Amniotic stem cell (primary cell): ENCODE data around the gene SLC32A1.

Experiments used
- DNase-seq: peaks from one replicate; lab custom pipeline; 2025; lab: John Stamatoyannopoulos, UW

SLC32A1 gene

GRCh38 chr20:38725931-38726803, 1.9 kb downstream of the SLC32A1 start:
- DNase-seq = no peak

DNA sequence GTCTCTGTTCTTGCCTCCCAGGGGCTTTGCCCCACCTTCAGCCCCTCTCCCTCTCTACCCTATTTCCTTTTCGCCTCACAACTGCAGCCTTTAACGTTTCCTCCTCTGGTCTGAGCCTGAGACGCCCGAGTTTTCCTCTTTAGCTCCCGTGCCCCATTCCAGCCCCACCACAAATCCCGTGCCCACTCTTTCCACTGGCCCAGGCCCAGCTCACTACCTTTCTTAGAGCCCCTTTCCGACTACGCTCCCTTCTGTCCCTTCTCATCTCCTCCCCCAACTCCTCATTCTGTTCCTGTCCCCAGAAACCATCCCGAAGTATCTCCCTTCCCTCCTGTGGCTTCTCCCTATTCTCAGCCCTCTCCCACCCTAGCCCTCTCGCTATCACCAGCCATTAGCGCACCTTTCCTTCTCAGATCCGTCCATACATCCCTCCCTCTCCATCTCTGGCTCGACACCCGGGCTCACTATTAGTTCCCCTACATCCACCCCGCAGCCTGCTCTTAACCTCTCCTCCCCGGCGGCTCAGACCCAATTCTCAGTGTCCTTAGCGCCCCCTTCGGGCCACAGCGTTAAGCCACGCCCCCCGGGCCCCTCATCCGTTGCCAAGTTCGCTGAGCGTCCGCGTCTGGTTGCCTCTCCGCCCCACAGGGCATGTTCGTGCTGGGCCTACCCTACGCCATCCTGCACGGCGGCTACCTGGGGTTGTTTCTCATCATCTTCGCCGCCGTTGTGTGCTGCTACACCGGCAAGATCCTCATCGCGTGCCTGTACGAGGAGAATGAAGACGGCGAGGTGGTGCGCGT, 2.7 kb downstream of the SLC32A1 start:
- DNase-seq = no peak

GRCh38 chr20:38727607-38728190, 3.4 kb downstream of the SLC32A1 start:
- no peak for DNase-seq

- no peak for DNase-seq
These were observed 4.0 kb downstream of the SLC32A1 start for GRCh38 chr20:38728191-38728781.

GRCh38 chr20:38728911-38729642, 4.8 kb downstream of the SLC32A1 start:
- no peak for DNase-seq

DNA sequence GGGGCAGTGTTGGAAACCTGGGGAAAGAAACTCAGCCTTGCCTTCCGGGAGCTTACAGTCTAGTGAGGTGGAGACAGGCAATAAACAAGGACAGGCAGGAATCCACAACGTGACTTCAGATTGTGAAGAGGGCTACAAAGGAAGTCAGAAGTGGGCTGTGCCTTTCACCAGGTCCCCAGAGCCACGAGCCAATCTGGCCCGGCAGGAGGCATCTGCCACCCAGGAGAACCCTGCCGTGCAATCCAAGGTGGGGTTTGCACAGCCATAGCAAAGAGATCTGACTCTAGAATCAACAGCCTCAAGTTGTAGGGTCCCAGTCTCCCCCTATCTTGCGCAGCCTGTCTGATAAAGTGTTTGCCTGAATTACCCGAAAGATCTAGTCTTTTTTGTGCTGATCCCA, 5.5 kb downstream of the SLC32A1 start:
- DNase-seq = no peak

DNA sequence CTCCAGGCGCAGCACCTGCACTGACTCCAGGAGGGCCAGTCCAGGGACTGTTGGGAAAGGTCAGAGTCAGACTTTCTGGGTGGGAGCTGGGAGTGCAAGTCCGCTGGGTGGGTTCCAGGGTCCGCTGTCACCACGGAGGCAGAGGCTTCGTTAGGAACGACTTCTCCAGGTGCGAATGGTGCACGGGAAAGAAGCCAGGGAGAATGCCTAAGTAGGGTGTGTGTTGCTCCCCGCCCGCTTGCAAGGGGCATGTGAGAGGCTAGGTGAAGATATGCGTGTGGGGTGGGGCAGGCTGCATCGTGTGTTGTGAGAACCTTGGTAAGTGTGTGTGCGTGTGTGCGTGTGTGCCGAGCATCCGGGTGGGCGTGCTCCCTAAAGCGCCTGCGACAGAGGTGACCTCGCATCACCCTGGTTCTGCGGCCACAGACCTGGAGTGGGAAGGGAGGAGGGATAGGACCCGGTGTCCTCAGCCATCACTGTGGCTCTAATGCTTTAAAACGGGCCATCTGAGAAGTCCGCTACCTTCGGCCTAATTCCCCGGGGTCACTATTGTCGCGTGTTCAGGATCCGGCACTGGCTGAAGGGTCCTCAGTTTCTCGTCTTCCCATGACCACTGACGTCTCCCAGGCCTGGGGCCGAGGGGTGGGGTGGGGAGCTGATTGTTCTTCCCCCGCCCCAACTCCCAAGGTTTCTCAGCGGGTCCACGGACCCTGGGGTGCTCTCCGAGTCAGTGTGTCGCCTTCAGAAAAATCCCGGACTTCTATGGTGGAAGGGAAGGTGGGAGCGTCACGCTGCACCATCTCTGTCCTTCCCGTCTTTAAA, 6.1 kb downstream of the SLC32A1 start:
- DNase-seq = no peak

DNA sequence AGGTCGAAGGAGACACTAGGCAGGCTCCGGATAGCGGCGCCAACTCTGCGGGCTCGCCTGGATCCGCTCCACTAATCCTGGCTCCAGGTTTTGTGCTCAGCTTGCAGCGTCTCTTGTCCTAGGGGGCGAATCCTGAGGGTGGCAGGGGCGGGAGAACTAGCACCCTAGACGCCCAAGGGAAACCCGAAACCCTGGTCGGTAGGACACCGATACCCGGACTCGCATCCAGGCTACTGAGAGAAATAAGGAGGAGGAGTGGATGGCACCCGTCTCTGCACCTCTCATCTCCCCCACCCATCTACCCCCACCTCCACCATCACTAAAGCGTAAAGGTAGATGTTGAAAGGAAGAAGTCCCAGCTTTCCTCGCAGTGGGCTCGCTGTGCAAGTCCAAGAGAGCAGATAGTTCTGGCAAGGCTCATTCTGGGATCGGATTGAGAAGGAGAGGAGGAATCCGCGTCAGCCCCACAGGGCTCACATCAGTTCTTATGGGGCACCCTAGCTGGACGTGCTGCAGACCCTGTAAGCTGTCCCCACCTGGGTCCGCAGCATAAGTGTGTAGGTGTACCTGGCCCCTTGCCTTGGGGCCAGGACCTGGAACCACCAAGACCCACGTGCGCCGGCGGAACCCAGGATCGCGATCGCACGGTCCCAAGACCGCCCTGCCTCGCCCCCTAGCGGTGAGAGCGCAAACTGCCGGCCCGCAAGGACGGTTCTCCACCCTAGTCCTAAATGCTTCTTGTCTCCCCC, 6.9 kb downstream of the SLC32A1 start:
- DNase-seq = no peak

- DNase-seq = no peak
These were observed 7.4 kb downstream of the SLC32A1 start for GRCh38 chr20:38731738-38732113.

GRCh38 chr20:38732981-38733380, 8.7 kb downstream of the SLC32A1 start:
- no peak for DNase-seq

DNA sequence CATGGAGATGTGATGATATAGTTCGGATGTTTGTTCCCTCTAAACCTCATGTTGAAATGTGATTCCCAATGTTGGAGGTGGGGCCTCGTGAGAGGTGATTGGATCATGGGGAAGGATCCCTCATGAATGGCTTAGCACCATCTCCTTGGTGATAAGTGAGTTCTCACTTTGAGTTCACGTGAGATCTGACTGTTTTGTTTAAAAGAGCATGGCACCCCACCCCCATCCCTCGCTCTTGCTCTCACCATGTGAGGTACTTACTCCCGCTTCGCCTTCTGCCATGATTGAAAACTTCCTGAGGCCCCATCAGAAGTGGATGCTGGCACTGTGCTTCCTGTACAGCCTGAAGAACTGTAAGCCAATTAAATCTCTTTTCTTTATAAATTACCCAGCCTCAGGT, 10.9 kb downstream of the SLC32A1 start:
- no peak for DNase-seq

- DNase-seq = no peak
These were observed 13.6 kb downstream of the SLC32A1 start for GRCh38 chr20:38737887-38738286.

DNA sequence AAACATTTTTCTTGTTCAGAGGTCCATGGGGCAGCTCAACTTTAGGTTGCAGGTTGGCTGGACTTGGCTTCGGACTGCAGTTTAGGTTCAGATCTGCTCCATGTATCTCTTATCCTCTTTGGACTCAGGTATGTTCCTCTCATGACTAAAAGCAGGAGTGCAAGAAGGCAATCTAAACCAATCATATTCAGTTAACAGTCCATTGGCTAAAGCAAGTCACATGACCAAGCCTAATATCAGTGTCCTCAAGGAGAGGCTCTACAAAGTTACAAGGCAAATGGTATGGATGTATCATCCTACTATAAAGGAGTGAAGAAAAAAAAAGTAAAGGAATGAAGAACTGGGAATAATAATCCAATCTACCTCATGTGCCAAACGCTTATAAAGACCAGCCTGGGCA, 21.5 kb downstream of the SLC32A1 start:
- no peak for DNase-seq

GRCh38 chr20:38747495-38748096, 23.3 kb downstream of the SLC32A1 start:
- no peak for DNase-seq

DNA sequence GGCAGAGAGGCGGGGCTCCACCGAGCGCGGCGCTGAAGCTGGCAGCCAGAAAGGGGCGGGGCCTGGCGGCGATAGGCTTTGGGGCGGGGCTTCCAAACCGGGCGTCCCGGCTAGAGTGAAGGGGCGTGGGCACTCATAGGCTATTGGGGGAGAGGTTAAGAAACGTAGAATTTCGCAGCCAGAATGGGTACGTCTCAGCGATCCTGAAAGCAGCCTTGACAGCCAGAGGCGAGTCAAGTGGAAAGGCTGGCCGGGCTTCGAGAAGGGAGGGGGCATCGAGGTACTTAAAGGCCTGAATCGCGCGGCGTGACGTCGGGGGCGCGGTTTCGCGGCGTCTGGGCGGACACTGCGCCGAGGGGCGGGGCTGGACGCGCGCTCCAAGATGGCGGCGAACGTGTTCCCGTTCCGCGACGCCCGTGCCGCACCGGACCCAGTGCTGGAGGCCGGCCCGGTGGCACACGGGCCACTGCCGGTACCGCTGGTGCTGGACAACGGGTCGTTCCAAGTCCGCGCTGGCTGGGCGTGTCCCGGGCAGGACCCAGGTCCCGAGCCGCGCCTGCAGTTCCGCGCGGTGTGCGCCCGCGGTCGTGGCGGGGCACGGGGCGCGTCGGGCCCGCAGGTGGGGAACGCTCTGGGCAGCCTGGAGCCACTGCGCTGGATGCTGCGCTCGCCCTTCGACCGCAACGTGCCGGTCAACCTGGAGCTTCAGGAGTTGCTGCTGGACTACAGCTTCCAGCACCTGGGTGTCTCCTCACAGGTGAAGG, 24.0 kb downstream of the SLC32A1 start, which contains the start of gene ACTR5:
ACTR5 (plus strand) TSS at position 364 of the 764 bp plus-strand sequence; CDS start at position 383, 19 bp downstream.
- peak; percentile 86 for DNase-seq

GRCh38 chr20:38748861-38749149, 24.5 kb downstream of the SLC32A1 start:
- DNase-seq = no peak

DNA sequence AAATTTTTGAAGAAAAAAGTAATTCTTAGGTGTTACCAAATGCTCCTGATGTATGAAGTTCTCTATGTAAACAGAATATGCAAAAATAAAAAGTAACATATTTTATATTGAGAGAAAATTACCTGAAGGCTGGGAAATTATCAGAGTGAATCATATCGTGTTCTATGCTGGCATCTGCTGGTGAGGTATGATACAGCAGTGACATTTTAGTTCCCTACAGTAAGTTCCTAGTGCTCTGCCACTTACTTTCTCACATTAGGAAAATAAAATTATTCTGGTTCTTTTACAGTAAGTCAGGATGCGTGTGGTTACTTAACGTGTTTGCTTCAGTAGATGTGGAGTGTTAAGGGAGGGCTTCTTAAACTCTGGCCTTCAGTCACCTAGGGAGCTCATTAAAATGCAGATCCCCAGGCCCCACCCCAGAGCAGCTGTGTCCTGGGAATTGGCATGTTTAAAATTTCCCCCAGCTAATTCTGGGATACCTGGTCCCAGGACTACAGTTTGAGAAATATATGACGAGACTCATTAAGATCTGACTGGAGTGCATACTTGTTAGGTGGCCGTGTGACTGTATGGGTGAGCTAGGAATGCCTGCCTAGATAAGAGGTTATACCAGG, 27.2 kb downstream of the SLC32A1 start:
- DNase-seq = no peak

GRCh38 chr20:38752029-38752428, 27.7 kb downstream of the SLC32A1 start:
- DNase-seq = no peak

- no peak for DNase-seq
These were observed 30.6 kb downstream of the SLC32A1 start for GRCh38 chr20:38754924-38755323.
